HG03280 (cell line): ENCODE measurements around the gene TBC1D22A.
"Not testable (repeated sequence)": the region's sequence is repeated elsewhere in the genome, so short reads cannot be mapped to it uniquely, and the experiment has no call there.

ENCODE experiments used
- ATAC-seq: cut with Tn5 transposase; IDR thresholded peaks from one replicate; pipeline ENCODE4 v1.9.1; 2021; ENCODE audit warnings: mild to moderate bottlenecking, moderate library complexity; ENCODE audit not compliant: unreplicated experiment

The TBC1D22A gene

GRCh38 chr22:47107431-47107830 lies 345.0 kb downstream of the TBC1D22A start:
- no peak for ATAC-seq

DNA sequence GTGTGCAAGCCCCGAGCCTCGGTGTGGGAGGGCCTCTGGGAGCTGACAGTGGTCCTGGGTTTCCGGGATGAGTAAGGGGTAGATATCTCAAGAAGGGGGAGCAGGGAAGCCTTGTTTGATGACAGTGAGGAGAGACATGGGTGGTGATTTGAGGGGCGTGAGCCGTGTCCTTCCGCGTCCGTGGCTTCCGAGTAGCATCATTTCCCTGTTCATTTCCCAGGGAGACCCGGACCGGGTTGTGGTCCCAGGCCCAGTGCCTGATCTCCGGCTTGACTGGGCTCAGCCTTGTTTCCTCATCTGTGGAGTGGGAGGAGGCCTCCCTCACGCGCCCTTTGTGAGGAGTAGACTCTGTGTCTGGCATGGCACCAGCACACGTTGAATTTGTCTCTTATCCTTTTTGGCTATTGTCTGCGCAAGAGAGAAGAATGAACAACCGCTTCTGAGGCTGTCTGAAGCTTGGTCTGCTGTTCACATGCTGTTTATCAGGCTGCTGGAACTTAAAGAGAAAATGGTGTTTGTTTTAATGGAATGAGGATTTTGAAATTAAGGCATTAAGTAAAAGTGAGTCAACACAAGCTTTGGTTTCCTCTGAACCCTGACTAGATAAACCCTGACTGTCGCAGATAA lies 348.5 kb downstream of the TBC1D22A start:
- ATAC-seq, result no peak

DNA sequence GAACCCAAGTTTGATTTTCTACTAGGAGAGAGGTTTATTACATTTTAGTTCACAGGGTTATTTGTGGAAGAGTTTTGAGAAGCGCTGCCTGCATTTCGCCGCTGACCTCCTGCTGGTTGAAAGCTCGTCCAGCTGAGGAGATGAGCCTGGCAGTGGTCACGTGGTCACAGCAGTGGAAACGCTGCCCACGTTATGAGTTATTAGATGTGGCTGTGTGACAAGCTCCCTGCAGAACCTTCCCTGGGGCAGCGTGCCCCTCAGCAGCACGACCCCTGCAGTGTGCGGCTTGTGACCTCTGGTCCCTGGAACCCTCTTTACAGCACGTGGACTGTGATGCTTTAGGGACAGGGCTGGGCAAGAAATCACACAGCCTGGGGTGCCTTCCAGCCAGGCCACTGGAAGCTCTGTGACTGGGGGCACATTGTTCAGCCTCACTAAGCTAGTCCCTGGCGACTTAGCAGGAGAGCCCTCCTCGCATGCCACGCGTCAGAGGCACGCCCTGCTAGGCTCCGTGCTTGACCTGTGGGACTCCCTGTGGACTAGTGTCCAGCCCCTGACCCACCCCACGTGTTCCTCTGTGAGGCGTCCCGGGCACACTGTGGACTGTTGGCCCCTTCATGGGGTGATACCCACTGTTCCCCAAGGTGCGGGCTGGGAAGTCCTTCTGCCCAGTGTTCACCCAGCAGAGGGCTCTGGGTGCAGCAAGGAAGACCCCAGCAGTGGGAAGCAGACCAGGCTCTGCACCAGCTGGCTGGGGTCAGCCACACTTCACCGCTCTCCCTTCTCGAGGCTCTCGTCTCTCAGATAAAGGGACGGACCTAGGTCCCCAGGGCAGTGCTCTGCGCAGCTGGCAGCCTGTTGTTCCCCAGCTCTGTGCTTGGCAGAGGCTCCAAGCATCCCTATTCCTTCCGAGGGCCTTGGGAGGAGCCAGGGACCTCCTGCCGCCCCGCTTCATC lies 349.5 kb downstream of the TBC1D22A start:
- no peak for ATAC-seq

DNA sequence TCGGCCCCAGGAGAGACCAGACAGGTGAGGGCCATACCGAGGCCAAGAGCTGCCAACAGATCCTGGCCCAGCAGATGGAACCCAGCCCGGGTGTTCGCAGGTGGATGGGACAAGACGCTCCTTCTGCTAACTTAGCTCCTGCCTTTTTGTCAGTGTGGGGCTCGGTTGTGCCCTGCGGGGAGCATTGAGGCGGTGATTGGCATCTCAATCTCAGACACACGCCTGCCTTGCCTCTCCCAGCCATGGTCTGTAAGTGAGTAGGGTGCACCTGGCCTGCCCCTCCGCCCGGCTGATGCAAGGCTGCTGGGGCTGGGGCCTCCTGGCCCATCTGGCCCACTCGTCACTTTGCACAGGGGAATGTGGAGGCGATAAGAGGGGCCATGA lies 350.1 kb downstream of the TBC1D22A start:
- no peak for ATAC-seq

- ATAC-seq, result no peak
Observed at GRCh38 chr22:47112994-47113852, 350.8 kb downstream of the TBC1D22A start.

GRCh38 chr22:47113853-47114415 lies 351.5 kb downstream of the TBC1D22A start:
- ATAC-seq, result no peak

- no peak for ATAC-seq
Observed at GRCh38 chr22:47114813-47115517, 352.5 kb downstream of the TBC1D22A start.

DNA sequence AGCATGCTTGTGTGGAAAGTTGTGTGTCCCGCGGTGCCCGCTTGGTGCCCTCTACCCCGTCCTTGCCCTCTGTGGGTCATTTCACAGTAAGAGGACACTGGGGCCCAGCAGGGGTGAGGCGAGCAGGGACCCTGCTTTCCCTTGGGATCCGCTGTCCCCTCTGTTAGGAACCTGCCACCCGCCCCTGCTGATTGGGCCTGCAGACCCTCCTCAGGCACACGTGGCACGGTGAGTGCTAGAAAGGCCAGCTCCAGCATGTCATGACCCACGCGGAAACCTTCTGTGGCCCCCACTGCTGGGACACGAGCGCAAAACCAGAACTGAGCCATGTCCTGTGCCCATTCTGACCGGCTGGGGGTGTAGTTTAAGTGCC lies 353.1 kb downstream of the TBC1D22A start:
- ATAC-seq, result no peak

DNA sequence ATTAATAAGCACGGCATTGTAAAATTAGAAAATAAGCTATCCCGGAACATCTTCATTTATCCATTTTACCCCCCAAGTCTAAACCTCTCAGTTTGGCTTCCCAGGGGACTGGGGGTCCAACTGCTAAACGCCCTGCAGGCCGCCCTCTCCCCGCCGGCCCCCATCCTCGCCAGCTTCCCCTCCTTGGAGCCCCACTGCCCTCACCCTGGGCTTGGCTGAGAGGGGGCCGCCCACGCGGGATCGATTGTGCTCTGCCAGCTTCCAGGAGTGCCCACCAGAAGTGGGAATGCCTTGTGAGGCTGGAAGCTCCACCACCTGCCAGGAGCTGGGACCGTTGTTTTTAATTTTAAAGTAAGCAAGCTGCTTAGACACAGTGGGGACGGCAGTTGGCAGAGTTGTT lies 353.5 kb downstream of the TBC1D22A start:
- no peak for ATAC-seq

DNA sequence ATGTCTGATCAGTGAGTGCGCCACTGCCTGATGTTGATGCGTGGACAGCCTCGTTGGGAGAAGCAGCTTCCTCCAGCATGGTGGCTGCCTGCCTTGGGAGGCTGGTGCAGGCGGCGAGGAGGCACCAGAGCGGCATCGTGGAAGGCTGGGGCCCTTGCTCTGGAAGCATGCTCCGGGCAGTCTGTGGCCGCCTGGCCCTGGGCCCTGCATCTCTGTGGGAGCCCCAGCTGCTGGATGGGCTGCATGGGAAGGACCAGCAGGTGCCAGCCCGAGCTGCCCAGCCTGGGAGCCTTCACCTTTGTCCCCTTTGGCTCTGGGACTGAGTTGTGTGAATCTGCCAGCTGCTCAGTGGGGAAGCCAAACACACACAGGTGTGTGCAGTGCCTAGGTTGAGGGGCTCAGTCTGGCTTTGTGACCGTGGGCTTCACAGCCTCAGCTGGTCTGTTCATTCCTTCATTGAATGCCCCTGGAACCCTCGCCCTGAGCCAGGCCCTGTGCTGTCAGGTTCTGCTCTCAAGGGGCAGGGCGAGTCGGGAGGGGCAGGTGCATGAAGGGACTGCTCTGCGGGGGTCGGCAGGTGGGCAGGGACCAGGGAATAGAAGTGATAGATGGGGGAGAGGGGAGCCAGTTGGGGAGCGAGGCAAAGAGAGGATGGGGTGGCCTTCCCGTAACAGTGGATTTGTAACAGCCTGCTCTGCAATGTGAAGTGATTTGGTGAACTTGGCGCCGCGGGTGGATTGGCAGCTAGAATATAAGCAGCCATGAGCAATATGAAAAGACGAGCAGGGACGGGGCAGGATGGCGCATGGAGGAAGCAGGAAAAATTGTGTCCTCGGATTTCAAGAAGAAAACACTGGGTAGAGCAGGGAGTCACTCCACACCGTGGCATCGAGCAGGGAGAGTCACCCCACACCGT lies 354.2 kb downstream of the TBC1D22A start:
- ATAC-seq, result no peak

GRCh38 chr22:47117442-47117841 lies 355.0 kb downstream of the TBC1D22A start:
- not testable (repeated sequence) for ATAC-seq

GRCh38 chr22:47119181-47119580 lies 356.7 kb downstream of the TBC1D22A start:
- ATAC-seq, result no peak

DNA sequence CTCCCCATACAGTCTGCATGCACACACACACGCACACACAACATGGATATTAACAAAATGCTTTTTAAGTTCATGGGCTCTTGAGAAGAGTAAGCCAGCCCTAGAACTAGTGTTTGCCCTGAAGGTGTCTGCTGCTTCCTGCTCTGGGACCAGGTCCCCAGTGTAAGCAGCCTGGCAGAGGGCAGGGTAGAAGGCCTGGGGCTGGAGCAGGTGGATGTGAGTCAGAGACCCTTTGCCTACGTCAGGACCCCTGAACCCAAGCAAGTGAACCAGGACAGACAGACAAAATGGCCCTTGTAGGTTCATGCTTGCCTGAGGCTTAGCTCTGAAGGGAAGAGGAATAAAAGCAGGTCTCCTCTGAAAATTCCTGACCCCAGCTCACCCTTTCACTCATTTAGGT lies 357.9 kb downstream of the TBC1D22A start:
- ATAC-seq, result no peak

- ATAC-seq, result no peak
Observed at GRCh38 chr22:47121791-47122190, 359.3 kb downstream of the TBC1D22A start.

- ATAC-seq, result no peak
Observed at GRCh38 chr22:47122441-47123000, 360.1 kb downstream of the TBC1D22A start.

- ATAC-seq, result no peak
Observed at GRCh38 chr22:47123006-47123826, 360.8 kb downstream of the TBC1D22A start.

- ATAC-seq, result no peak
Observed at GRCh38 chr22:47123827-47124442, 361.5 kb downstream of the TBC1D22A start.

GRCh38 chr22:47124451-47124881 lies 362.0 kb downstream of the TBC1D22A start:
- ATAC-seq, result no peak
